ENCODE data around the gene NSD1. TPM values are rescaled to one million over a fixed set of nuclear protein-coding genes. Genes with fewer than 3 reads are reported as not detected.
"Not testable (repeated sequence)": the region's sequence is repeated elsewhere in the genome, so short reads cannot be mapped to it uniquely, and the experiment has no call there.

The NSD1 gene
- total RNA-seq, 1 donor from 2014 or later, result 37.5 TPM

DNA sequence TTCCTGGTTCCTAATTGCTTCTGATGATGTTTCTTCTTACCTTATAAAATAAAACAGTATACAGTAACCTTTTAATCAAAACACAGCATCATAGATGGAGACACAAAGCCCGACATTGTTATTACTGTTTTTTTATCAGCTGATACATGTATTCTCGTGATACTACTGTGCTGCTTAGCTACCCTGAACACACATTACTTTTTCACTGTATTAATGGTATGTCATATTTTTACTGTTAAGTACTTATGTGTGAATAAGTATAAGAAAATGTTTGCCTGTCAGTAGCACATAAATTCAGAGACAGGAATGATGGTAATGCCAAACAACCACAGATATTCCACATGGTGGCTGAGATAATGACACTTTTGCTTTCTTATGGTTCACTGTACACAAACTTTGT lies 101.3 kb downstream of the NSD1 start:
- no peaks in the 10 kb centered on the region for H3K36me3 ChIP-seq (ENCODE audit: control insufficient read depth, insufficient read depth, low read length)
- no peak for DNase-seq (ENCODE audit: low read depth)
- no peaks in the 10 kb centered on the region for H3K27me3 ChIP-seq (ENCODE audit: control insufficient read depth, insufficient read depth, low read length)

DNA sequence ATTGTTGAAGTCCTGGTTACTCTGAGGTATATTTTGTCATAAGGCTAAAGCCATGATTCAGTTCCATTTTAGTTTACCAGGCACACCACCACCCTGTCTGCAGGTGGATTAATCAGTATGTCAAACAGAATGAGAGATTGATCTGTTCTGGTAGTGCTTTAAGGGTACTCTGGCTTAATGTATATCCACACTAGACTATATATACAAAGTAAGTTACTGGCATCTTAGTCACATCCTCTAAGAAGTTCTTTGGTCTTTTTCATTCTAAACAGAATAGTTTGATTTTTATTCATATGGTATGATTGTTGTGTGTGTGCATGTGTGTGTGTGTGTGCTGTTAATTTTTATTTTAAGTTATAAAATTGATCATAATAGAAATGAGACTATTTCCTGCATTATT lies 108.2 kb downstream of the NSD1 start:
- H3K27me3 ChIP-seq (ENCODE audit: control insufficient read depth, insufficient read depth, low read length), result no peaks in the 10 kb centered on the region
- TF ChIP-seq, protein P1, sequence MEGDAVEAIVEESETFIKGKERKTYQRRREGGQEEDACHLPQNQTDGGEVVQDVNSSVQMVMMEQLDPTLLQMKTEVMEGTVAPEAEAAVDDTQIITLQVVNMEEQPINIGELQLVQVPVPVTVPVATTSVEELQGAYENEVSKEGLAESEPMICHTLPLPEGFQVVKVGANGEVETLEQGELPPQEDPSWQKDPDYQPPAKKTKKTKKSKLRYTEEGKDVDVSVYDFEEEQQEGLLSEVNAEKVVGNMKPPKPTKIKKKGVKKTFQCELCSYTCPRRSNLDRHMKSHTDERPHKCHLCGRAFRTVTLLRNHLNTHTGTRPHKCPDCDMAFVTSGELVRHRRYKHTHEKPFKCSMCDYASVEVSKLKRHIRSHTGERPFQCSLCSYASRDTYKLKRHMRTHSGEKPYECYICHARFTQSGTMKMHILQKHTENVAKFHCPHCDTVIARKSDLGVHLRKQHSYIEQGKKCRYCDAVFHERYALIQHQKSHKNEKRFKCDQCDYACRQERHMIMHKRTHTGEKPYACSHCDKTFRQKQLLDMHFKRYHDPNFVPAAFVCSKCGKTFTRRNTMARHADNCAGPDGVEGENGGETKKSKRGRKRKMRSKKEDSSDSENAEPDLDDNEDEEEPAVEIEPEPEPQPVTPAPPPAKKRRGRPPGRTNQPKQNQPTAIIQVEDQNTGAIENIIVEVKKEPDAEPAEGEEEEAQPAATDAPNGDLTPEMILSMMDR (IDR thresholded peaks at IDR 0.05; ENCODE audit: insufficient read depth, low read length, poor library complexity, severe bottlenecking), result no peak
- no peak for DNase-seq (ENCODE audit: low read depth)
- no peak overlapping the region for H3K4me3 ChIP-seq (ENCODE audit: low read depth, low read length)
- H3K36me3 ChIP-seq (ENCODE audit: control insufficient read depth, insufficient read depth, low read length), result no peaks in the 10 kb centered on the region

More for the DNA sequence above, 101.3 kb downstream of the NSD1 start:
- TF ChIP-seq, protein P1 (IDR thresholded peaks at IDR 0.05; ENCODE audit: insufficient read depth, low read length, poor library complexity, severe bottlenecking), result no peak
- no peak overlapping the region for H3K4me3 ChIP-seq (ENCODE audit: low read depth, low read length)

DNA sequence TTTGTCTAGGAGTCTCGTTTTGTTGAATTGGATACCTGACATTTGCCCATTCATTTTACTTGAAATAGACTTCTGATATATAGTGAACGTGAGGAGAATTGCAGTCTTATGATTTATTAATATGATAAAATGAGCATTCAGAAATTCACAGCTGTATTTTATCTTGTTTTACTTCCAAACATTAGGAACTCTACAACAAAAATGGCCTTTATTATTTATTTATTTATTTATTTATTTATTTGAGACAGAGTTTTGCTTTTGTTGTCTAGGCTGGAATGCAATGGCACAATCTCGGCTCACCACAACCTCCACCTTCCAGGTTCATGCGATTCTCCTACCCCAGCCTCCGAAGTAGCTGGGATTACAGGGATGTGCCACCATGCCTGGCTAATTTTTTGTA lies 108.7 kb downstream of the NSD1 start:
- H3K4me3 ChIP-seq (ENCODE audit: low read depth, low read length), result no peak overlapping the region
- no peaks in the 10 kb centered on the region for H3K27me3 ChIP-seq (ENCODE audit: control insufficient read depth, insufficient read depth, low read length)
- TF ChIP-seq, protein P1 (IDR thresholded peaks at IDR 0.05; ENCODE audit: insufficient read depth, low read length, poor library complexity, severe bottlenecking), result no peak
- no peak for DNase-seq (ENCODE audit: low read depth)
- no peaks in the 10 kb centered on the region for H3K36me3 ChIP-seq (ENCODE audit: control insufficient read depth, insufficient read depth, low read length)

DNA sequence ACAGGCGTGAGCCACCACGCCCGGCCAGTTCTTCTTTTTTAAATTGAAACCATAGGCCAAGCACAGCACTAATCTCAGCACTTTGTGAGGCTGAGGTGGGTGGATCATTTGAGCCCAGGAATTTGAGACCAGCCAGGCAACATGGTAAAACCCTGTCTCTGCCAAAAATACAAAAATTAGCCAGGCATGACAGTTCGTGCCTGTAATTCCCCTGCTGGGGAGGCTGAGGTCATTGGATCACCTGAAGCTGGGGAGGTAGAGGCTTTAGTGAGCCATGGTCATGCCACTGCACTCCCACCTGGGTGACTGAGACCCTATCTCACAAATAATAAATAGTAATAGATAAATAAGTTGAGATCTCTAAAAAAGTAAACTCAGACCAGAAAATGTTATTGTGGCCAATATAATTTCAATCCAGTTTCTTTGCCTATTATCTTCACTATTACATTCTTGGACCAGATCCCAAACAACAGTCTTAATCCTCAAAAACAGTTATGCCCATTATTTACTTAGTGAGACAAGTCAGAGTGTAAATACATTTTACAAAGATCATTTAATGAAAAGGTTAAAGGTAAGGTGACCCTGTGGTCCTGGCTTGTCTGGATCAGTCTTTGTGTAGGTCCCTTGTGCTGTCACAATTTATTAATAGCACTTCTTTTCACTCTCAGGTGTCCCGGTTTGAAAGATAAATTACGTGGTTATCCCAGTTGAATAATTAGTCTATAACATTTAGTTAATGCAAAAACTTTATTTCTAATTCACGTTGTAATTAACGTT lies 116.4 kb downstream of the NSD1 start:
- no peak for DNase-seq (ENCODE audit: low read depth)
- TF ChIP-seq, protein P1 (IDR thresholded peaks at IDR 0.05; ENCODE audit: insufficient read depth, low read length, poor library complexity, severe bottlenecking), result no peak
- Histone ChIP-seq H3K36me3 (ENCODE audit: control insufficient read depth, insufficient read depth, low read length) (peaks cover 2% of the 10 kb centered on the region), H3K4me3 (ENCODE audit: low read depth, low read length) (no peak overlapping the region), H3K27me3 (ENCODE audit: control insufficient read depth, insufficient read depth, low read length) (no peaks in the 10 kb centered on the region)

DNA sequence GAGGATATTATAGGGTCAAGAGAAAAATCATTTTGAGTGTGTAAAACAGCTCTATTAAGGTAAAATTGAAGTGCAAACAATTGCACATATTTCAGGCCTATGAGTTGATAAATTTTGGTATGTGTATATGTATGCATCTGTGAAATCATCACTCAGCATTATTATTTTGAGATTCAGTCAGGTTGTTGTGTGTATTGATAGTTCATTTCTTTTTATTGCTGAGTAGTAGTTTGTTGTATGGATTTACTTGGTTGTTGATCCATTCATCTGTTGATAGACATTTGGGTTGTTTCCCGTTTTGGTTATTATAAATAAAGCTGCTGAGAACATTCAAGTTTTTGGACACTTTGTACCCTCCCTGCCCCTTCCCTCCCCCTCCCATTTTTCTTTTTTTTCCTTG lies 119.7 kb downstream of the NSD1 start:
- H3K36me3 ChIP-seq (ENCODE audit: control insufficient read depth, insufficient read depth, low read length), result peaks cover 2% of the 10 kb centered on the region
- no peak overlapping the region for H3K4me3 ChIP-seq (ENCODE audit: low read depth, low read length)
- no peak for DNase-seq (ENCODE audit: low read depth)
- H3K27me3 ChIP-seq (ENCODE audit: control insufficient read depth, insufficient read depth, low read length), result no peaks in the 10 kb centered on the region
- TF ChIP-seq, protein P1 (IDR thresholded peaks at IDR 0.05; ENCODE audit: insufficient read depth, low read length, poor library complexity, severe bottlenecking), result no peak

DNA sequence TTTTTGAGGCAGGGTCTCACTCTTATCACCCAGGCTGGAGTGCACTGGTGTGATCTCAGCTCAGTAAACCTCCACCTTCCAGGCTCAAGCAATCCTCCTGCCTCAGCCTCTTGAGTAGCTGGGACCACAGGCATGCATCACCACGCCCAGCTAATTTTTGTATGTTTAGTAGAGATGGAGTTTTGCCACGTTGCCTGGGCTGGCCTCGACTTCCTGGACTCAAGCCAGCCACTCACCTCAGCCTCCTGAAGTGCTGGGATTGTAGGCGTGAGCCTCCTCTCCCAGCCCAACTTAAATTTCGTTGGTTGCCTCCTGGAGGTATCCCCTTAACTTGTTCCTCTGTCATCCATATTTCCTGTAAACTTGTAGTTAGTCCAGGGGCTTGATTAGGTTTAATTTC lies 122.7 kb downstream of the NSD1 start:
- H3K36me3 ChIP-seq (ENCODE audit: control insufficient read depth, insufficient read depth, low read length), result peaks cover 2% of the 10 kb centered on the region
- no peak overlapping the region for H3K4me3 ChIP-seq (ENCODE audit: low read depth, low read length)
- TF ChIP-seq, protein P1 (IDR thresholded peaks at IDR 0.05; ENCODE audit: insufficient read depth, low read length, poor library complexity, severe bottlenecking), result no peak
- H3K27me3 ChIP-seq (ENCODE audit: control insufficient read depth, insufficient read depth, low read length), result no peaks in the 10 kb centered on the region
- DNase-seq (ENCODE audit: low read depth), result no peak

DNA sequence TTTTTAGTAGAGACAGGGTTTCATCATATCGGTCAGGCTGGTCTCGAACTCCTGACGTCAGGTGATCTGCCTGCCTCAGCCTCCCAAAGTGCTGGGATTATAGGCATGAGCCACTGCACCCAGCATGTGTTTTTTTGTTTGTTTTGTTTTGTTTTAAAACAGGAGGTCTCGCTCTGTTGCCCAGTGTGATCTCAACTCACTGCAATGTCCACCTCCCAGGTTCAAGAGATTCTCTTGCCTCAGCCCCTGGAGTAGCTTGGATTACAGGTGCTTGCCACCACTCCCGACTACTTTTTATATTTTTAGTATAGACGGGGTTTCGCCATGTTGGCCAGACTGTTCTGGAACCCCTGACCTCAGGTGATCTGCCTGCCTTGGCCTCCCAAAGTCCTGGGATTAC lies 125.1 kb downstream of the NSD1 start:
- not testable (repeated sequence) for H3K4me3 ChIP-seq (ENCODE audit: low read depth, low read length); H3K27me3 ChIP-seq (ENCODE audit: control insufficient read depth, insufficient read depth, low read length)

More for the DNA sequence above, 125.1 kb downstream of the NSD1 start:
- H3K36me3 ChIP-seq (ENCODE audit: control insufficient read depth, insufficient read depth, low read length); DNase-seq (ENCODE audit: low read depth): not testable (repeated sequence)

All from kidney epithelial cell (primary cell).